ENCODE data around the gene CRIM1.

The CRIM1 gene

GRCh38 chr2:36482576-36483214, 127.1 kb downstream of the CRIM1 start:
- DNase-seq (ENCODE audit: low read depth): no peak

- no peak for DNase-seq (ENCODE audit: low read depth)
These were observed 127.7 kb downstream of the CRIM1 start for GRCh38 chr2:36483290-36483689.

DNA sequence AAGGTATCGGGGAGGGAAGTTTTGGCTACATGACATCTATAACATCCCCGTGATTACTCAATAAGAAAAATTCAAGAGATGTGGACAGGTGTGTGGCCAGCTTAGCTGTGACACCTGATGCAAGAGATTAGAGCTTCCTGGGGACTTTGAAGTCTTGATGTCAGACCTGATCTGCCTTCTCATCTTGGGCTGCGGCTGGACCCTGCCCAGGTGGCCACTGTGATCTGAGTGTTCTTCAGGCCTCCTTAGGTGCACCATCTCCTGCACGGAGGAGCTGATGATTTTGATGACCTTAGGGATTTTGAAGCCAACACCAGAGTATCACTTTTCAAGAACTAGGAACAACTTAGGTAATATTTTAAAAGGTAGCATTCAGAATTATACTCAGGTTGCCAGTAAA, 128.9 kb downstream of the CRIM1 start:
- no peak for DNase-seq (ENCODE audit: low read depth)

DNA sequence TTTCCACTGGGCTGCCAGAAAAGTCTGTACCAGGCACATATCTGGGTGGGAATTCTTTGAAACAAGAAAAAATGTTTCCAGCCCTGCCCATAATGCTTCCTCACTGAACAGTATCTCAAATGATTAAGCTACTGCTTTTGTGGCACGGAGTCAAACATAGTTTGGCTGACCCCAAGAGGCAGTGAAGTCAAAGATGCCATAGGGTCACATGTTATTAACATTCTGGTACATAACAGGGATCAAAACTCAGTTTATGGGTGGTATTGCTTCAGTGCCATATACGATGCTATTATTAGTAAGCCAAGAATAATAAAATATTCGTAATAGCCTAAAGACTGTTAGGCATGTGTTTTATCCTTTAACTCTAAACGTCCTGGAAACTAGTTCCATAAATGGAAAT, 129.9 kb downstream of the CRIM1 start:
- DNase-seq (ENCODE audit: low read depth): peak; percentile 65

- no peak for DNase-seq (ENCODE audit: low read depth)
These were observed 131.0 kb downstream of the CRIM1 start for GRCh38 chr2:36486521-36487044.

DNA sequence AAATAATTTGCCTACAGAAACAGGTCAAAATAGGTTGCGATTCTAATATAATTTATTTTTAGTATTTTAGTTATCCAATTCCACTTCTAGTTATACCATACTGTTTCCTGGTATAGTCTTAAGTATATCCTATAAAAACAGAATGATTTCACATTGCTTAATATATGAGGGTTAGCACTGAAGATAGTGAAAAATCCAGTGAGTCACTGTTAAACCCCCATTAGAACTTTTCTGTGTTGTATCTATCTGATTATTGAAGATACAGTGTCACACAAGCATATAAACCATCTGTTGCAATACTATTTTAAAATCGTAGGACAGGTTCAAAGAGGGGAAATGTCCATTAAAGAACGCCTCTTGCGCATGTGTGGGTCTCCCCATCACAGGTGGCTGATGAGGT, 132.4 kb downstream of the CRIM1 start:
- DNase-seq (ENCODE audit: low read depth): no peak

GRCh38 chr2:36489281-36489680, 133.7 kb downstream of the CRIM1 start:
- no peak for DNase-seq (ENCODE audit: low read depth)

DNA sequence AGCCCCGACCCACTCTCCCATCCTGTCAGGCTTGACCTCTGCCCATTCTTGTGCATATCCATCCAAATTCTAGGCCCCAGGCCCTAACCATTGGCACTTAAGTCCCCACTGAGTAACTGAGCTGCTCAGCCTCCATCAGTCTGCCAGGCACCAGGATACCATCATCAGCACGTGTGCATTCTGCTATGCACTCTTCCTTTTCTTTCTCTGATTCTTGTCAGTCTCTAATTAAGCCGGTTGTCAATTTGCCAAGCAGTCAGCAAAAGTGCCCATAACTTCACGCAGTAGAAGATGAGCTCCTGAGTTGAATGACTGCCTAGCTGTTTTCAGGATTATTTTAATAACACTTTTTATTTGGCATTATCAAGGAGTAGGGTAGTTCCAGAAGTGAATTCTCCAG, 135.2 kb downstream of the CRIM1 start:
- no peak for DNase-seq (ENCODE audit: low read depth)

DNA sequence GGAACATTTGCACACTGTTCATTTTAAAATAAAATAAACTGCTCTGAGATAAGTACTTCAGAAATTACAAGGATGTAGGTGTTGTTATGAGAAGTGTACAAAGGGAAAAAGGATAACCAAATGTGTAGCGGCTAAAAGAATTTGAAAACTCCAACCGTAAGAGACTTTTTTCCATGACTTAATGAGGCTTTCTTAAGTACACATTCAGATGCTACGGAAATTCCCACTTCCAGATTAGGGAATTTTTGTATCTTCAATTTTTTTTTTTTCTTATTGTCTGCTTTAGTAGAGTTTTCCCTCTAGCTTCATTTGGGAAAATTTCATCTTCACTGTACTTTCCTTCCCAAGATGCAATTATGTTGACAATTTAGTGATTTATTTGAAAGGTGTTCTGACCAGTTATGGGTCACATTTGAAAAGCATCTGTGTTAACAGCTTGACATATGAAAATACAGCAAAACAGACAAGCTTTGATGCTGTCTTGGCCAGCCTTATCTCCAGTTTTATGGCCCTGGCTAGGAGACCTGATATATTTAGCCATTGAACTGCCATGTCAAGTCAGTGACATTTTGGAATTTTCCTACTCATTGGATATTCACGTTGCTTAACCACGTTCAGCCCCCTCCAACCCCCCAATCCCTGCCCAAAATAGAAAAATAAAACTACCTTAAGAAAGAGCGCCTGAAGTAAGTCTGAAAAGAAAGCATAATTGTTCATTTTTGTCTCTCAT, 136.8 kb downstream of the CRIM1 start:
- DNase-seq (ENCODE audit: low read depth): no peak

- no peak for DNase-seq (ENCODE audit: low read depth)
These were observed 137.7 kb downstream of the CRIM1 start for GRCh38 chr2:36493306-36493705.

DNA sequence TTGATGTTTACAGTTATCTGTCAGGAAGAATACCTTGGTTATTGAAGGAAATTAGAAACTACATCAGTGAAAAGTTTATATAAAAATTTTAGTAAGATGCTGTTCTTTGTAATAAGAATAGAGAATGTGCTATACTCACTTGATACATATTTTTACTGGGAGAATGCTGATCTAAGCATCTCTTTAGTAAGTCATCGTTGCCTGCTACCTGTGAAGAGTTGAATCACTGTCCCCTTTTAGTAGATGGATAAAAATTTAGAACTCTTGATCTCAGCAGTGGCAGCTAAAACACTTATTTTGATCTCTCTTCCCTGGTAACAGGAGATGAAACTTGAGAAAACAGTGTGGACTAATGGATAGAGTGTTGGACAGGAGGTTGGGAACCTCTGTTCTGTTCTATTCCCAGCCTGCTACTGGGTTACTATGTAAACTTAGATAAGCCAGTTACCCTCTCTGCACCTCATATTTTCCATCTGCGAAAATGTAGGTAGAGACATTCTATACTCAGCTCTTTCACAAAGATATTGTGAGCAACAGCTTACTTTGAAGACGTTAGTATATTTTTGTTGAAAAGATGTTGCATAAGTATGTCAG, 142.1 kb downstream of the CRIM1 start:
- no peak for DNase-seq (ENCODE audit: low read depth)

DNA sequence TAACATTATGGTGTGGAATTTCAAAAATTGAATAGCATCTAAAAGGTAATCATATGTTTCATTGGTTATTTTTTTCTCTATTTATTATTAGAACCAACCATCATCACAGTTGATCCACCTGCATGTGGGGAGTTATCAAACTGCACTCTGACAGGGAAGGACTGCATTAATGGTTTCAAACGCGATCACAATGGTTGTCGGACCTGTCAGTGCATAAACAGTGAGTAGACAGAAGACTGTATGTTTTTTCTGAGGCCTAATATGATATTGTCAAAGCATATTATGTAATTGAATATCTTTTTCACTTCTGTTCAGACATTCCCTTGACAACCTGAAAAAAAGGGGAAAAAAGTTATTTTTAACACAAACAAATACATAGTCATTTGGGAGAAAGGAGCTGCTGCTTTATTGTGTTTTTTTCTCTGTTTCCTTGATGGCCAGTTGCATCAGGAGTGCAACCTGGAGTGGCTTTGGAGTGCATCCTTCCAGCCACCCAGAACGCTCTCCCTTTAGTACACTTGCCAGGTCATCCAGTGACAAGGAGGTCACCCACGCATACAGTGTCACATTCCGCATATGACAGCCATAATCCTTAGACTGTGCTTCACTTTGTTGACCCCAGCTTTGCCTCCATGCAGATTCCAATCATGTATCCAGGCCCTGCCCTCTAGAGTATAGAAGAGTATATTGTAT, 143.7 kb downstream of the CRIM1 start:
- DNase-seq (ENCODE audit: low read depth): no peak

DNA sequence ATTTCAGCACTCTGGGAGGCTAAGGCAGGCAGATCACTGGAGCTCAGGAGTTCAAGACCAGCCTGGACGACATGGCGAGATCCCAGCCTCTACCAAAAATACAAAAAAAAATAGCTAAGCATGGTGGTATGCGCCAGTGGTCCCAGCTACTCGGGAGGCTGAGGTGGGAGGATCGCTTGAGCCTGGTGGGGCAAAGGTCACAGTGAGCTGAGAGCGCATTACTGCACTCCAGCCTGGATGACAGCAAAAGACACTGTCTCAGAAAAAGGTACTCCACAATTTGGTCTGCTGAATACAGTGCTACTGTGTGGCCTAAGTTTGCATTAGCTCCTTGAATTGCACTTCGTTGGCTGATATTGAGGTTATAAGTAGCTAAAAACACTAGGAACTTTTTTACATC, 144.5 kb downstream of the CRIM1 start:
- no peak for DNase-seq (ENCODE audit: low read depth)

DNA sequence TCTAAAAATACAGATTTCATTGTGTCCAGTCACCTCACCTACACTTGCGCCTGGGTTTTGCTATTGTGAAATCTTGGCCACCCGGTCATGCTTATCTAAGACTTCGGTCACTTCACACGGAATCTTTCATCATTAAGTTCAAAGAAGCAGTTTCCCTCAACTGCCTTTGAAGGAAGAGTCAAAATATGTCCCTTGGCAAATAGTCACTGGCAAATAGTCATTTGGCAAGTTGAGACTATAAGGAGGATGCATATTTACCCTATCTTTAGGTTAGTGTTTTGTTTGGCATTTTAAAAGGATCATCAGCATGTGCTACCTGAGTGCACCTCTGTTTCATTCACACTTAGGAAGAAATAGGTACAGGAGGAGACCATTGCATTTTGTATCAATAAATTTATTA, 146.5 kb downstream of the CRIM1 start:
- DNase-seq (ENCODE audit: low read depth): no peak

GRCh38 chr2:36507408-36507812, 151.8 kb downstream of the CRIM1 start:
- no peak for DNase-seq (ENCODE audit: low read depth)

- DNase-seq (ENCODE audit: low read depth): no peak
These were observed 153.5 kb downstream of the CRIM1 start for GRCh38 chr2:36509075-36509474.

GRCh38 chr2:36511858-36512603, 156.5 kb downstream of the CRIM1 start:
- no peak for DNase-seq (ENCODE audit: low read depth)

DNA sequence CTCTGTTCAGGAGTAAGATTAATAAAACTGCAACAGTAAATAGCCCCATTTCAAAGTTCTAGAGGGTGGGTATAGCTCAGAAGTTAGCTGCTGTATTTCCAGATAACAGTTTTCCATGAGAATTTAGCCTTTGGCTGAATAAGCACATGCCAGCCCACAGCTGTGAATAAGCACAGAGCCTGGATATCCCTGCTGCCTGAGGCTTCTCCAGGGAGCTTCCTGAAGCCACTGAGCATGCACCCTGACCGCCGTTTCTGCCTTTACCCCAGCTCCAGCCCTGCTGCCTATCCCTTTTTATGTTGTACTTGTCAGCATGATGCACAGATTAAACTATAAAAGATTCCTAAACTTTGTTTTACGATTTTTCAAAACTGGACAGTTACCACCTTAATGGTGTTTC, 157.1 kb downstream of the CRIM1 start:
- no peak for DNase-seq (ENCODE audit: low read depth)

DNA sequence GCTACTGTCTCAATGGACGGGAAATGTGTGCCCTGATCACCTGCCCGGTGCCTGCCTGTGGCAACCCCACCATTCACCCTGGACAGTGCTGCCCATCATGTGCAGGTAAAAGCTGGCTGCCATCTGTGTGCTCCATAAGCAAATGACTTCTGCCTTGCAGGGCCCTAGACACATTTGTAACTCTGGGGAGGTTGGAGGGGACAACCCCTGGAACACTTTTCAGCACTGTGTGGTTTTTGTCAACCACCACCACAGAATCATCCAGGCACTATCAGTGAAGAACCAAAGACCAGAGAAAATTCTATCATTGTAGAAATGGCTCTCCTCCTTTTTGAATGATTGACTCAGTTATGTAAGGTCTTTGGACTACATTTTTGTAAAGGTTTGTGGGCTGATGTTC, 158.1 kb downstream of the CRIM1 start:
- no peak for DNase-seq (ENCODE audit: low read depth)

DNA sequence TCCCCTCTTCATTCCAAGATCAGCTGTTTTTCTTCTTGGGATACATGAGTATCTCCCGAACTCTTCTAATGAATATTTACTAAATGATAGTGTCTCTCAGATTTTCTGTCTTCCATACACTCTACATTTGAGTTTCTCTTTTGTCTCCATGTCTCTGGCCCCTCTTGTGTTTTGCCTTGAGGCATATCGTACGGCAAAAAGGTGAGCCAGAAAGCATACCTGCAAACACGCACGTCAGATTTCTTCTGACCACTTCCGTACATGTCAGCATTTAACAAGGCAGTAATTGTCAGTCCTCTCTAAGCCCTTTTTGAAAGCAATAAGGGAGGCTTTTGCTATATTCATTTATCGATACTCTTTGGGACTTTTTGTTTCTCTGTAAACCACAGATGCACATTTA, 160.0 kb downstream of the CRIM1 start:
- DNase-seq (ENCODE audit: low read depth): no peak

GRCh38 chr2:36516136-36516870, 160.7 kb downstream of the CRIM1 start:
- no peak for DNase-seq (ENCODE audit: low read depth)

Measured in stromal cell of bone marrow (primary cell).